ENCODE results near the gene MARCO. TPM values are rescaled to one million over a fixed set of nuclear protein-coding genes. Genes with fewer than 3 reads are reported as not detected.

MARCO gene
- total RNA-seq, 1 experiment from 2014 or later, result not detected

- ChIA-PET CTCF (no interaction called here), POLR2A (ENCODE audit: unreplicated experiment) (no interaction called here)
- DNase-seq, result no peak
- H3K4me3 ChIP-seq, result no peak overlapping the region
- H2AFZ ChIP-seq, result no peak overlapping the region
- H3K36me3 ChIP-seq (ENCODE audit: low read depth), result no peaks in the 10 kb centered on the region
- no peaks in the 10 kb centered on the region for H3K4me1 ChIP-seq (replicated peaks; ENCODE audit: insufficient read depth)
- no peak overlapping the region for H3K27ac ChIP-seq
- intact Hi-C loops (cut with micrococcal nuclease; ENCODE audit: unreplicated experiment), result no loop called here
- H3F3A ChIP-seq (ENCODE audit: insufficient read depth, low read depth), result no peaks in the 10 kb centered on the region
- no peaks in the 10 kb centered on the region for H3K27me3 ChIP-seq (ENCODE audit: insufficient read depth, low read depth)
- TF ChIP-seq CTCF (conservative IDR thresholded peaks at IDR 0.05) (no peak), EZH2 (IDR thresholded peaks at IDR 0.05; ENCODE audit: low read depth) (no peak)
- no peak overlapping the region for H3K4me2 ChIP-seq
- H3K79me2 ChIP-seq (ENCODE audit: low read depth), result no peaks in the 10 kb centered on the region
- H4K20me1 ChIP-seq (ENCODE audit: insufficient read depth), result no peaks in the 10 kb centered on the region
- BruUV-seq (replicated peaks), result no TSS peak
- no peaks in the 10 kb centered on the region for H3K9me2 ChIP-seq (ENCODE audit: insufficient read depth)
- no peaks in the 10 kb centered on the region for H3K9me3 ChIP-seq (ENCODE audit: insufficient read depth, low read depth)
Measured at GRCh38 chr2:119025013-119025412, 83.0 kb downstream of the MARCO start.

- TF ChIP-seq EZH2 (IDR thresholded peaks at IDR 0.05; ENCODE audit: low read depth) (no peak), CTCF (conservative IDR thresholded peaks at IDR 0.05) (no peak)
- Histone ChIP-seq H3K4me3 (no peak overlapping the region), H3K9me2 (ENCODE audit: insufficient read depth) (no peaks in the 10 kb centered on the region), H4K20me1 (ENCODE audit: insufficient read depth) (no peaks in the 10 kb centered on the region), H3K9me3 (ENCODE audit: insufficient read depth, low read depth) (no peaks in the 10 kb centered on the region), H3K79me2 (ENCODE audit: low read depth) (no peaks in the 10 kb centered on the region), H3K4me2 (no peak overlapping the region), H2AFZ (no peak overlapping the region), H3K36me3 (ENCODE audit: low read depth) (no peaks in the 10 kb centered on the region), H3K4me1 (replicated peaks; ENCODE audit: insufficient read depth) (no peaks in the 10 kb centered on the region), H3F3A (ENCODE audit: insufficient read depth, low read depth) (no peaks in the 10 kb centered on the region), H3K27me3 (ENCODE audit: insufficient read depth, low read depth) (no peaks in the 10 kb centered on the region), H3K27ac (no peak overlapping the region)
- ChIA-PET CTCF (no interaction called here), POLR2A (ENCODE audit: unreplicated experiment) (no interaction called here)
- intact Hi-C loops (cut with micrococcal nuclease; ENCODE audit: unreplicated experiment), result no loop called here
- BruUV-seq (replicated peaks), result no TSS peak
- no peak for DNase-seq
Measured at GRCh38 chr2:119025762-119026351, 83.9 kb downstream of the MARCO start.

GRCh38 chr2:119026890-119027289 lies 84.9 kb downstream of the MARCO start:
- Histone ChIP-seq H3K4me2 (no peak overlapping the region), H3K27ac (no peak overlapping the region), H3K4me1 (replicated peaks; ENCODE audit: insufficient read depth) (no peaks in the 10 kb centered on the region), H3K79me2 (ENCODE audit: low read depth) (no peaks in the 10 kb centered on the region), H4K20me1 (ENCODE audit: insufficient read depth) (no peaks in the 10 kb centered on the region), H3K36me3 (ENCODE audit: low read depth) (no peaks in the 10 kb centered on the region), H3K27me3 (ENCODE audit: insufficient read depth, low read depth) (no peaks in the 10 kb centered on the region), H3K4me3 (no peak overlapping the region), H3K9me3 (ENCODE audit: insufficient read depth, low read depth) (no peaks in the 10 kb centered on the region), H2AFZ (no peak overlapping the region), H3F3A (ENCODE audit: insufficient read depth, low read depth) (no peaks in the 10 kb centered on the region), H3K9me2 (ENCODE audit: insufficient read depth) (no peaks in the 10 kb centered on the region)
- ChIA-PET CTCF (interaction anchor here (0.7 kb wide), 1 partner anchor 264 kb away, joined by 3 read pairs; no protein-coding TSS in a partner anchor), POLR2A (ENCODE audit: unreplicated experiment) (no interaction called here)
- intact Hi-C loops (cut with micrococcal nuclease; ENCODE audit: unreplicated experiment), result no loop called here
- DNase-seq, result no peak
- TF ChIP-seq CTCF (conservative IDR thresholded peaks at IDR 0.05), result no peak
- TF ChIP-seq EZH2 (IDR thresholded peaks at IDR 0.05; ENCODE audit: low read depth), result no peak
- no TSS peak for BruUV-seq (replicated peaks)

Data from PC-9 (cell line).